ENCODE measurements around the gene MEF2D.

DNA sequence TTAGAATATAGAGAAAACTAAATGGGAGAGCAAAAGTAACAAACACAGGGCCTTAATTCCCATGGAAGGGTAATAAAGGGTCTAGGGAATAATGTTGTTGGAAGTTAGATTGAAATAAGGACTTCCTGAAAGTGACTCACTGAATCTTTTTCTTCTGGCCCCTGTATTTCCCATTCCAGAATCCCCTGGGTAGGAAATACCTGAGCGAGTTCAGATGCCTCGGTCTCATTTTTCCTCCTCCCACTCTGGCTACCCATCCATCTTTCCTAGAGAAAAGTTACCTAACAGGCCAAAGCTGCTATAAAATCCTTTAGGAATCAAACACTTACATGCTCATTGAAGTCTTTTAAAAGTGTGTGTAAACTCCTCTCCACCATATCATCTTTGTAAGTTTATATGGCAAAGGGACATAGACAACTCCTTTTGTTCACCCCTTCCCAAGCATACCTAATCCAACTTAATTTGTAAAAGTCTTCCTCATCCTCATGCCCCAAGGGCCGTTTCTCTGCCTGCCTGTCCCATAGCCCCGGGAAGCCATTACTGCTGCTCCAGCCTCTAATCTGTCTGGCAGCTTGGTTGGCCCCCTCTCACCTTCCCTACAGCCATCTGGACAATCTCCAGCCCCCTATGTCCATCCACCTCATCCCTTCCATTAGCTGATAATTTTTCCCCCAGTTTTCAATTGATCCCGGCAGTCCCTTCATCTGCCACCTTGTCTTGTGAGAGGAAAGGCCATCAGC is 3.3 kb upstream of the MEF2D start:
- no peak for TF ChIP-seq RARB (CRISPR knock-in tag; IDR thresholded peaks at IDR 0.05)
- TF ChIP-seq, protein P1, sequence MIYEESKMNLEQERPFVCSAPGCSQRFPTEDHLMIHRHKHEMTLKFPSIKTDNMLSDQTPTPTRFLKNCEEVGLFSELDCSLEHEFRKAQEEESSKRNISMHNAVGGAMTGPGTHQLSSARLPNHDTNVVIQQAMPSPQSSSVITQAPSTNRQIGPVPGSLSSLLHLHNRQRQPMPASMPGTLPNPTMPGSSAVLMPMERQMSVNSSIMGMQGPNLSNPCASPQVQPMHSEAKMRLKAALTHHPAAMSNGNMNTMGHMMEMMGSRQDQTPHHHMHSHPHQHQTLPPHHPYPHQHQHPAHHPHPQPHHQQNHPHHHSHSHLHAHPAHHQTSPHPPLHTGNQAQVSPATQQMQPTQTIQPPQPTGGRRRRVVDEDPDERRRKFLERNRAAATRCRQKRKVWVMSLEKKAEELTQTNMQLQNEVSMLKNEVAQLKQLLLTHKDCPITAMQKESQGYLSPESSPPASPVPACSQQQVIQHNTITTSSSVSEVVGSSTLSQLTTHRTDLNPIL (CRISPR knock-in tag; IDR thresholded peaks at IDR 0.05; ENCODE audit: low read depth): no peak
- TF ChIP-seq ZNF70 (CRISPR knock-in tag; IDR thresholded peaks at IDR 0.05): no peak
- no peak for TF ChIP-seq ISL1 (CRISPR knock-in tag; IDR thresholded peaks at IDR 0.05)
- TF ChIP-seq ZFP30 (CRISPR knock-in tag; IDR thresholded peaks at IDR 0.05): no peak
- no peak for TF ChIP-seq SNAI2 (CRISPR knock-in tag; IDR thresholded peaks at IDR 0.05)
- no peak for TF ChIP-seq BACH2 (CRISPR knock-in tag; IDR thresholded peaks at IDR 0.05; ENCODE audit: borderline replicate concordance)
- TF ChIP-seq GLIS3 (CRISPR knock-in tag; IDR thresholded peaks at IDR 0.05): no peak
- TF ChIP-seq, protein P2, sequence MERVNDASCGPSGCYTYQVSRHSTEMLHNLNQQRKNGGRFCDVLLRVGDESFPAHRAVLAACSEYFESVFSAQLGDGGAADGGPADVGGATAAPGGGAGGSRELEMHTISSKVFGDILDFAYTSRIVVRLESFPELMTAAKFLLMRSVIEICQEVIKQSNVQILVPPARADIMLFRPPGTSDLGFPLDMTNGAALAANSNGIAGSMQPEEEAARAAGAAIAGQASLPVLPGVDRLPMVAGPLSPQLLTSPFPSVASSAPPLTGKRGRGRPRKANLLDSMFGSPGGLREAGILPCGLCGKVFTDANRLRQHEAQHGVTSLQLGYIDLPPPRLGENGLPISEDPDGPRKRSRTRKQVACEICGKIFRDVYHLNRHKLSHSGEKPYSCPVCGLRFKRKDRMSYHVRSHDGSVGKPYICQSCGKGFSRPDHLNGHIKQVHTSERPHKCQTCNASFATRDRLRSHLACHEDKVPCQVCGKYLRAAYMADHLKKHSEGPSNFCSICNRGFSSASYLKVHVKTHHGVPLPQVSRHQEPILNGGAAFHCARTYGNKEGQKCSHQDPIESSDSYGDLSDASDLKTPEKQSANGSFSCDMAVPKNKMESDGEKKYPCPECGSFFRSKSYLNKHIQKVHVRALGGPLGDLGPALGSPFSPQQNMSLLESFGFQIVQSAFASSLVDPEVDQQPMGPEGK (CRISPR knock-in tag; IDR thresholded peaks at IDR 0.05; ENCODE audit: borderline replicate concordance): no peak
